K562 (cell line): Measurements from ENCODE around the gene COQ8A.

Experiments used
- ATF4 ChIP-seq: fragments of 450-650 bp; formaldehyde crosslinking; IDR thresholded peaks from 2 replicates; pipeline ENCODE4 v1.4.0; 2022; ENCODE audit warnings: mild to moderate bottlenecking, moderate library complexity
- CTCF ChIP-seq, 3 experiments: IDR thresholded peaks in 2 of 3; conservative IDR thresholded peaks in 1 of 3; 2 replicates each; pipeline ENCODE4 v1.5.1; 2011 to 2012; ENCODE audit warnings: low read length in 3 of 3, mild to moderate bottlenecking in 3 of 3, control low read depth in 2 of 3, improper control_type of control experiment in 1 of 3, inconsistent platforms in 1 of 3, low read depth in 1 of 3, mixed read lengths in 1 of 3, moderate library complexity in 1 of 3; ENCODE audit not compliant: insufficient read depth in 2 of 3
- EHMT2 ChIP-seq: fragments of 450-650 bp; IDR thresholded peaks from 2 replicates; pipeline ENCODE4 v1.6.1; 2018; ENCODE audit warnings: antibody characterized with exemption
- JUND ChIP-seq, 2 experiments: IDR thresholded peaks; 2 replicates in 1 of 2; 3 replicates in 1 of 2; pipeline ENCODE4 v1.6.1; 2011; ENCODE audit warnings: borderline replicate concordance in 2 of 2, low read depth in 2 of 2, low read length in 2 of 2, improper control_type of control experiment in 1 of 2, missing biosample characterization in 1 of 2, missing genetic modification characterization in 1 of 2, missing genetic modification reagents in 1 of 2
- MAFK ChIP-seq: IDR thresholded peaks from 2 replicates; pipeline ENCODE4 v1.6.1; 2011; ENCODE audit warnings: low read length, improper control_type of control experiment
- USF1 ChIP-seq: sonication (generic); formaldehyde crosslinking; IDR thresholded peaks from 2 replicates; pipeline ENCODE4 v1.9.0; 2022; ENCODE audit warnings: mild to moderate bottlenecking, missing genetic modification reagents
- ZFPM2 ChIP-seq: fragments of 250-450 bp; sonication (Bioruptor Pico); IDR thresholded peaks from 2 replicates; pipeline ENCODE4 v1.5.1; 2022; ENCODE audit warnings: mild to moderate bottlenecking

GRCh38 chr1:226977643-226978431 is 37.7 kb downstream of the COQ8A start:
- no peak for TF ChIP-seq CTCF (IDR thresholded peaks at IDR 0.05 in 2 of 3, conservative IDR thresholded peaks at IDR 0.05 in 1 of 3; ENCODE audit: insufficient read depth in 2 of 3, low read depth in 1 of 3, low read length in 3 of 3)
- TF ChIP-seq ZFPM2 (CRISPR knock-in tag), result no peak
- TF ChIP-seq JUND (IDR thresholded peaks at IDR 0.05; ENCODE audit: borderline replicate concordance, low read depth, low read length), result no peak
- no peak for TF ChIP-seq JUND (tag; IDR thresholded peaks at IDR 0.05; ENCODE audit: borderline replicate concordance, low read depth, low read length)
- no peak for TF ChIP-seq MAFK
- no peak for TF ChIP-seq EHMT2
- TF ChIP-seq ATF4 (CRISPR knock-in tag), result no peak
- TF ChIP-seq USF1 (CRISPR knock-in tag), result no peak
